HG03280 (cell line): ENCODE measurements around the gene MAEA.
A peak's percentile ranks its signal among the peaks of the same experiment; 100 is the strongest.
"Not testable (repeated sequence)": the region's sequence is repeated elsewhere in the genome, so short reads cannot be mapped to it uniquely, and the experiment has no call there.

ENCODE experiments used
- ATAC-seq: cut with Tn5 transposase; IDR thresholded peaks from one replicate; pipeline ENCODE4 v1.9.1; 2021; ENCODE audit warnings: mild to moderate bottlenecking, moderate library complexity; ENCODE audit not compliant: unreplicated experiment

MAEA gene

GRCh38 chr4:1333256-1333655 is 43.6 kb downstream of the MAEA start:
- no peak for ATAC-seq

DNA sequence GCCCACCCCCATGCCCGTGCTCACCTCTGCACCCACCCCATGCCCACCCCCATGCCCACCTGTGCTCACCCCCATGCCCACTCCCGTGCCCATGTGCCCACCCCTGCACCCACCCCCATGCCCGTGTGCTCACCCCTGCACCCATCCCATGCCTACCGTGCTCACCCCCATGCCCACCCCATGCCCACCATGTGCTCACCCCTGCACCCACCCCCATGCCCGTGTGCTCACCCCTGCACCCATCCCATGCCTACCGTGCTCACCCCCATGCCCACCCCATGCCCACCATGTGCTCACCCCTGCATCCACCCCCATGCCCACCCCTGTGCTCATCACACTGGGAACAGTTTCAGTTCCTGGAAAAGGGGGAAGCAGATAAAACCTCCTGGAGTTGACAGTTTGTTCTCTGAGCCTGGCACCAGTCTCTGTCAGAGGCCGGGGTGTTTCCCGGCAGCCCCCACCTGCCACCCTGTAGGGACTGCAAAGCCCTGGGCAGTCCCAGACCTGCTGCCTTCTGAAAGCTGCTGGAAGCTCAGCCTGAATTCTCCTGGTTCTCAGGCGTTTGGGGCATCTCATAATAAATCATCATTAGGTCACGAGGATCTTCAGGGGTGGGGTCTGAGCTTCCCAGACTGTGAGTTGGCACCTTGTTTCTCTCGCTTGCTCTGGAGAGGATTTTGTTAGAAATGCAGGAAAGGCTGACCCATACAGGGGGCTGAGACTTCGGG is 44.3 kb downstream of the MAEA start:
- ATAC-seq = not testable (repeated sequence)

DNA sequence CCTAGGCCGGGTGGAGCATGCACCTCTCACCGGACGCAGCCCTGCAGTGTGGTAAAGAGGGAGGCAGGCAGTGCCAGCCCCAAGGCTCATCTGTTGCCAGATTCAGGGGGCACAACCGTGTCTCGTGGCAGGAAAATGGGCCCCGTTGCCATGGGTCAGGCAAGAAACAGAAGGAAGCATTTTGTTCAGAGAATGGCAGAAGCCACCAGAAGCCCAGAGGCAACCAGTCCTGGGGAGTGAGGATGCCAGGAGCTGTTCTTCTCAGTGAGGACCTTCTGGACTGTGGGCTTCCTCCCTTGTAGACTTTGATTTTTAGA is 44.8 kb downstream of the MAEA start:
- ATAC-seq = no peak

DNA sequence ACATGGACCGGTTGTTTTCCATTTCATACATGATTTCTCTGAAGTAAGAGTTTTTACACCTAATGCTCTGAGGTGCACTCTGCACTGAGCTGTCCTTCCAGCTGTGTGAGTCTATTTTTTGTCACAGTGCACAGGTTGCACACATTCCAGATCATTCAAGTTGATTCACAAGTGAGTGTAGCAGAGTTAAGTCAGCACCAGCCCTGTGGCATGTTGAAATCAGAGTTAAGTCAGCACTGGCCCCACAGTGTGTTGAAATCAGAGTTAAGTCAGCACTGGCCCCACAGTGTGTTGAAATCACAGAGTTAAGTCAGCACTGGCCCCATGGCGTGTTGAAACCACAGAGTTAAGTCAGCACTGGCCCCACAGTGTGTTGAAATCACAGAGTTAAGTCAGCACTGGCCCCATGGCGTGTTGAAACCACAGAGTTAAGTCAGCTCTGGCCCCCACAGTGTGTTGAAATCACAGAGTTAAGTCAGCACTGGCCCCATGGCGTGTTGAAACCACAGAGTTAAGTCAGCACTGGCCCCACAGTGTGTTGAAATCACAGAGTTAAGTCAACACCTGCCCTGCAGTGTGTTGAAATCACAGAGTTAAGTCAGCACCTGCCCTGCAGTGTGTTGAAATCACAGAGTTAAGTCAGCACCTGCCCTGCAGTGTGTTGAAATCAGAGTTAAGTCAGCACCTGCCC is 45.6 kb downstream of the MAEA start:
- ATAC-seq = not testable (repeated sequence)

GRCh38 chr4:1336088-1336491 is 46.4 kb downstream of the MAEA start:
- no peak for ATAC-seq

- no peak for ATAC-seq
Observed at GRCh38 chr4:1337376-1337831, 47.7 kb downstream of the MAEA start.

- no peak for ATAC-seq
Observed at GRCh38 chr4:1337951-1338751, 48.5 kb downstream of the MAEA start.

DNA sequence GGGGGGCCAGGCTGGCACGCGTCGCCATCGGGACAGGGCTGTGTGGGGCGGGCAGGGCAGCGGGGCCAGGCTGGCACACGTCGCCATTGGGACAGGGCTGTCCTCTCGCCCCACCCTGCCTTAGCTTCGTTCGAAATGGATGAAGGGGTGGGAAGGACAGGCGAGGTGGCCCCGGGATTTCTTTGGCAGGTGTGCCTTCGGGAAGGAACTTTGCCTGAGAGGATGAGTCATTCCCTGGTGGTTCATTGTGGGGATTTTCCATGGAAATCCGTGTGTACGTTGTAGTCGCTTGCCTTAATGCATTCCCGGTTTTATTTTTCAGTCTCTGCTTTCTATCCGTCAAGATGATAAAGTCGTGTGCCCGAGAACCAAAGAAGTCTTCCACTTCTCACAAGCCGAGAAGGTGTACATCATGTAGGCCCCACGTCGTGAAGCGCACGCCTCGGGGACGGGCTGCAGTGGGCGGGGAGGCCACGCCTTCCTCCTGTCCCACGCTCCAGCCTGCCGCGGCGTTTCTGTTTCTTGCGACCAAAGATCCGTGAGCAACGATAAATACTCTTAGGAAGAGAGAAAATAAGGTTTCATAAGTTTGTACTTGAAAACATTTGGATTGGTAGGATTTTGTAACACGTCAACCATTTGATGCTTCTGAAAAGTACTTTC is 49.2 kb downstream of the MAEA start:
- ATAC-seq = no peak

GRCh38 chr4:1339489-1339888 is 49.8 kb downstream of the MAEA start:
- no peak for ATAC-seq

DNA sequence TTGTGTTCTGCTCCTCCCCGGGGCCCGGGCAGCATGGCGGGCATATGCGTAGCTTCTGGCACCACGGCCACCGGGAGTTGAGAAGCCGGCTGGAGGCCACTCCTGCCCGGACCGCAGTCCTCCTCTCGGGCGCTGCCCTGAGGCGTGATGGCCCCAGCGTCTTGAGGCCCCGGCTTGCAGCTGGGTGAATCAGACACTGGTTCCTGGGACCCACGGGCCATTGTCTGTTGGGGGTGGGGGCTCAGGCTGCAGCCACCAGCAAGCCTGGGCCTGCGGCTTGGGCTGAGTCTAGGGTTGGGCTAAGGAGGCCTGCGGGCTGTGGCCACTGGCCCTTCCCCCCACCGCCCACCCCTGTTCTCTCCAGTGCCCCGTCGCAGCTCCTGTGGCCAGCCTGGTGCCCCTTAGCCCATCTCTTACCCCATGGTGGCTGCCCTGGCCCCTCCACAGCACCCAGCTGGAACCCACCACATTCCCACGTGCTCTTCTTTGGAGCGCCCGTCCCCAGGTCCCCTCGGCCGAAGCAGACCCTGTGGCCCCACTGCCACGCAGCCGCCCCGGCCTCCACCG is 50.6 kb downstream of the MAEA start:
- ATAC-seq = no peak

- ATAC-seq = no peak
Observed at GRCh38 chr4:1340861-1341260, 51.2 kb downstream of the MAEA start.

DNA sequence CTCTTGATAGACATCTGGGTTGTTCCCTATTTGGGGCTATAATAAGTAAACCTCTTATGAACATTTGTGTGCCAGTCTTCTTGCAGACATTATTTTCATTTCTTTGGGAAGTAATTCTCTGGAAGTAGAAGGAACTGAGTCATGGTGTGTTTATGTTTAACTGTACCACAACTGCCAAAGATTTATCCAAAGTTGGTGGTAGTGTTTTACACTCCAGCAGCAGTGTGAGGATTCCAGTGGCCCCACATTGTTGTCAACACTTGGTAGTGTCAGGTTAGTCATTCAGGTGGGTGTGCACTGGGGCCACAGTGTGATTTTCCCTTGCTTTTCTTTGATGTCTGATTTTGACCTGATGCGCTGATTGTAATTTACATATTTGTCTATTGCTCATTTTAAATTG is 52.3 kb downstream of the MAEA start:
- no peak for ATAC-seq

DNA sequence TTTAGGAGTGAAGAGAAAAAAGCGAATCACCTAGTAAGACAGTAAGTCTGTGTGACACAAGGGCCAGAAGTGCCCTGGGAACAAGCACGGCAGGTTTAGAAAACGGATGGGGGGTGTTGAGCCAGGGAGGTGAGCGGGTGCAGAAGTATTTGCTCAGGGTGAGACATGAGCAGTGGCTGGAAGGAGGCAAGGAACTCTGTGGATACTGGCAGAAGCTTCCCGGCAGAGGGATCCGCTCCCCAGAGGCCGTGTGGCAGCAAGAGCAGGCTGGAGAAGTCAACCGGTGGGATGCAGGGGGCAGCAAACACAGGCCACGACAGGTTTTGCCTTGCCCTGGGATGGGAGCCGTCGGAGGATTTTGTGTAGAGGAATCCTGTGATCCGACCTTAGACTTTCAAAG is 55.0 kb downstream of the MAEA start:
- no peak for ATAC-seq

GRCh38 chr4:1345903-1346780 is 56.5 kb downstream of the MAEA start:
- no peak for ATAC-seq

GRCh38 chr4:1346781-1347409 is 57.2 kb downstream of the MAEA start, which contains the start of gene UVSSA:
Gene UVSSA (plus strand): TSS chr4:1347208. CDS start chr4:1348092, 884 bp downstream.
- peak; percentile 91 for ATAC-seq

GRCh38 chr4:1347410-1347864 is 57.7 kb downstream of the MAEA start:
- ATAC-seq = peak; percentile 24

DNA sequence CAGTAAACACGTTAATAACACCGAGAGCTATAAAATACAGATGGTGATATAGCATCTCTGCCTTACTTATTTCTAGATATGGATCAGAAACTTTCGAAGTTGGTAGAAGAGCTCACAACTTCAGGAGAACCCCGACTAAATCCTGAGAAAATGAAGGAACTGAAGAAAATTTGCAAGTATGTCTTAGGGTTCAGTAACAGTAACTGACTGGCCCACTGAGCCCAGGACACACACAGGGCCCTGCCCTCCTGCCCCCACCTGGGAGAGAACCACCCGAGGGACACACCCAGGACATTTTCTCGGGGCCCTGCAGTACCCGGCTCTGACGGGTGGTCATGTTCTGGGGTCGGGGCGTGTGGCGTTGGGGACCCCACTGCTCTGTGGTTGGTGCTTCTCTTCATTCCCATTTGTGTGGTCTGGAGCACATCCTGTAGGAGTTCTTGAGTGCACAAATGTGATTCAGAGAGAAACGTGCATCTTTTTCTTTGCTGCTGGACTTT is 58.4 kb downstream of the MAEA start:
- ATAC-seq = no peak

GRCh38 chr4:1348746-1349145 is 59.1 kb downstream of the MAEA start:
- ATAC-seq = no peak
